C1 segment of cervical spinal cord (tissue), 14 donors: ENCODE results near the gene SPTSSB.
A peak's percentile ranks its signal among the peaks of the same experiment; 100 is the strongest.

Experiments used
- DNase-seq, 14 donors: peaks; one replicate each; lab custom pipeline; 2025; lab: John Stamatoyannopoulos, UW

SPTSSB gene

GRCh38 chr3:161339517-161340500 lies 31.5 kb downstream of the SPTSSB start:
- DNase-seq: no peak

- no peak for DNase-seq
Measured at GRCh38 chr3:161337311-161337710, 34.0 kb downstream of the SPTSSB start.

- no peak for DNase-seq
Measured at GRCh38 chr3:161336661-161337060, 34.7 kb downstream of the SPTSSB start.

GRCh38 chr3:161333696-161334095 lies 37.6 kb downstream of the SPTSSB start:
- DNase-seq: no peak

GRCh38 chr3:161332792-161333191 lies 38.5 kb downstream of the SPTSSB start:
- DNase-seq: no peak

- DNase-seq: no peak
Measured at GRCh38 chr3:161325059-161325458, 46.3 kb downstream of the SPTSSB start.

- no peak for DNase-seq
Measured at GRCh38 chr3:161323926-161324621, 47.2 kb downstream of the SPTSSB start.

GRCh38 chr3:161322781-161323568 lies 48.3 kb downstream of the SPTSSB start:
- no peak for DNase-seq

GRCh38 chr3:161320837-161321236 lies 50.5 kb downstream of the SPTSSB start:
- DNase-seq: no peak

- no peak for DNase-seq
Measured at GRCh38 chr3:161319867-161320266, 51.5 kb downstream of the SPTSSB start.

- no peak for DNase-seq
Measured at GRCh38 chr3:161317077-161317476, 54.2 kb downstream of the SPTSSB start.

GRCh38 chr3:161316006-161316689 lies 55.2 kb downstream of the SPTSSB start:
- DNase-seq: no peak

GRCh38 chr3:161314836-161315395 lies 56.4 kb downstream of the SPTSSB start:
- no peak for DNase-seq

- DNase-seq: no peak
Measured at GRCh38 chr3:161310649-161311423, 60.5 kb downstream of the SPTSSB start.

GRCh38 chr3:161305095-161305991 lies 66.0 kb downstream of the SPTSSB start:
- DNase-seq: no peak

GRCh38 chr3:161296814-161297213 lies 74.5 kb downstream of the SPTSSB start:
- DNase-seq: peak in 1 of 14 donors; percentile 35

- DNase-seq: no peak
Measured at GRCh38 chr3:161295325-161295724, 76.0 kb downstream of the SPTSSB start.
